ENCODE results near the gene RXFP4. TPM values are rescaled to one million over a fixed set of nuclear protein-coding genes. Genes with fewer than 3 reads are reported as not detected.
A peak's percentile ranks its signal among the peaks of the same experiment; 100 is the strongest.

RXFP4 gene
- total RNA-seq, 6 donors from 2014 or later: not detected

- Histone ChIP-seq H3K27ac (peak within 1 kb of the TSS; percentile 90 to 94 (median 92)), H3K27me3 (no peaks in the 10 kb centered on the region), H3K36me3 (peaks cover 6 to 36% (median 28%) of the 10 kb centered on the region in 4 donors), H3K4me1 (peaks cover 45 to 59% (median 52%) of the 10 kb centered on the region in 4 donors), H3K9me3 (no peaks in the 10 kb centered on the region), H3K4me3 (peak within 1 kb of the TSS; percentile 50 to 89 (median 74))
- WGBS, 2 donors: 1 to 2% methylated on average over 39 to 50 of the region's 50 CpGs
- ATAC-seq (ENCODE audit: low FRiP score in 2 of 2) (peak; percentile 98), DNase-seq (peak; percentile 93 to 96)
- peak in 1 of 4 donors; percentile 85 for TF ChIP-seq EP300 (IDR thresholded peaks at IDR 0.05)
- TF ChIP-seq POLR2AphosphoS5 (IDR thresholded peaks at IDR 0.05): peak; percentile 99 to 100
- peak; percentile 79 to 97 (median 88) for TF ChIP-seq POLR2A (IDR thresholded peaks at IDR 0.05)
- peak in 5 of 6 experiments; percentile 8 to 54 (median 36) for TF ChIP-seq CTCF (IDR thresholded peaks at IDR 0.05)
Observed at GRCh38 chr1:155934097-155934935, 7.1 kb upstream of the RXFP4 start, which contains the start of gene KHDC4. Gene KHDC4, minus strand, starts transcription at chr1:155934413. Its CDS starts 40 bp downstream, at chr1:155934373.

- WGBS, 2 donors: 75 to 86% methylated on average over 24 of the region's 24 CpGs
- no peaks in the 10 kb centered on the region for H3K27me3 ChIP-seq
- H3K4me3 ChIP-seq: peak overlapping the region; percentile 9 to 89 (median 74)
- TF ChIP-seq EP300 (IDR thresholded peaks at IDR 0.05) (no peak), POLR2A (IDR thresholded peaks at IDR 0.05) (no peak), CTCF (IDR thresholded peaks at IDR 0.05) (no peak), POLR2AphosphoS5 (IDR thresholded peaks at IDR 0.05) (no peak)
- H3K36me3 ChIP-seq: peaks cover 6 to 29% (median 21%) of the 10 kb centered on the region in 4 donors
- no peak for DNase-seq
- ATAC-seq (ENCODE audit: low FRiP score in 2 of 2): peak in 1 of 2 donors; percentile 26
- H3K9me3 ChIP-seq: no peaks in the 10 kb centered on the region
- H3K4me1 ChIP-seq: peaks cover 51 to 61% (median 54%) of the 10 kb centered on the region in 4 donors
- peak overlapping the region; percentile 90 to 94 (median 92) for H3K27ac ChIP-seq
Observed at GRCh38 chr1:155934936-155935590, 6.4 kb upstream of the RXFP4 start.

GRCh38 chr1:155938220-155938627, 3.2 kb upstream of the RXFP4 start:
- 0% methylated on average over 1 of the region's 1 CpG for WGBS, 2 donors
- no peaks in the 10 kb centered on the region for H3K36me3 ChIP-seq
- no peak overlapping the region for H3K4me3 ChIP-seq
- ATAC-seq (ENCODE audit: low FRiP score in 2 of 2) (peak in 1 of 2 donors; percentile 20), DNase-seq (no peak)
- peak overlapping the region in 2 of 4 donors; percentile 16 to 84 for H3K27ac ChIP-seq
- no peaks in the 10 kb centered on the region for H3K27me3 ChIP-seq
- H3K9me3 ChIP-seq: no peaks in the 10 kb centered on the region
- TF ChIP-seq POLR2AphosphoS5 (IDR thresholded peaks at IDR 0.05) (no peak), POLR2A (IDR thresholded peaks at IDR 0.05) (no peak), CTCF (IDR thresholded peaks at IDR 0.05) (peak; percentile 40 to 76 (median 59)), EP300 (IDR thresholded peaks at IDR 0.05) (no peak)
- H3K4me1 ChIP-seq: peaks cover 52 to 61% (median 55%) of the 10 kb centered on the region in 4 donors

GRCh38 chr1:155940482-155940992, 901 bp upstream of the RXFP4 start:
- Histone ChIP-seq H3K4me3 (no peak overlapping the region), H3K4me1 (peaks cover 60 to 67% (median 63%) of the 10 kb centered on the region in 4 donors), H3K9me3 (no peaks in the 10 kb centered on the region), H3K27me3 (no peaks in the 10 kb centered on the region), H3K27ac (peak overlapping the region; percentile 78 to 89 (median 84)), H3K36me3 (no peaks in the 10 kb centered on the region)
- no peak for TF ChIP-seq CTCF (IDR thresholded peaks at IDR 0.05)
- peak in 1 of 4 donors; percentile 12 for TF ChIP-seq EP300 (IDR thresholded peaks at IDR 0.05)
- peak; percentile 37 to 67 for TF ChIP-seq POLR2AphosphoS5 (IDR thresholded peaks at IDR 0.05)
- TF ChIP-seq POLR2A (IDR thresholded peaks at IDR 0.05): peak in 1 of 4 donors; percentile 11
- peak; percentile 68 to 87 for ATAC-seq (ENCODE audit: low FRiP score in 2 of 2)
- peak in 1 of 2 donors; percentile 71 for DNase-seq
- WGBS, 2 donors: 25 to 41% methylated on average over 4 of the region's 4 CpGs

Data from upper lobe of left lung (tissue), 6 donors.